GM12878 (cell line): ENCODE measurements around the gene ZNF417. TPM values are rescaled to one million over a fixed set of nuclear protein-coding genes. Genes with fewer than 3 reads are reported as not detected.

ENCODE experiments used
- BACH1 ChIP-seq: fragments of 450-650 bp; IDR thresholded peaks from 2 replicates; pipeline ENCODE4 v1.6.1; 2017; ENCODE audit warnings: mild to moderate bottlenecking, borderline replicate concordance
- BCL3 ChIP-seq: IDR thresholded peaks from 2 replicates; pipeline ENCODE4 v1.6.1; 2011; ENCODE audit warnings: borderline replicate concordance, low read depth, mild to moderate bottlenecking, moderate library complexity, low read length; ENCODE audit not compliant: insufficient read depth, poor library complexity, severe bottlenecking
- BMI1 ChIP-seq: fragments of 450-650 bp; IDR thresholded peaks from 2 replicates; pipeline ENCODE4 v1.6.1; 2016; ENCODE audit warnings: mild to moderate bottlenecking, moderate library complexity, borderline replicate concordance
- CBX3 ChIP-seq: fragments of 200-600 bp; sonication (generic); IDR thresholded peaks from 2 replicates; pipeline ENCODE4 v1.6.1; 2016; ENCODE audit warnings: low read depth, borderline replicate concordance
- CEBPZ ChIP-seq: fragments of 150-350 bp; IDR thresholded peaks from 2 replicates; pipeline ENCODE4 v1.6.1; 2016; ENCODE audit warnings: low read depth, low read length
- CREB1 ChIP-seq: IDR thresholded peaks from 2 replicates; pipeline ENCODE4 v1.6.1; 2012; ENCODE audit warnings: low read depth, mild to moderate bottlenecking, inconsistent platforms
- EED ChIP-seq: sonication (generic); IDR thresholded peaks from 2 replicates; pipeline ENCODE4 v1.6.1; 2016; ENCODE audit warnings: antibody characterized with exemption, low read depth
- EGR1 ChIP-seq, 2 experiments: IDR thresholded peaks; 1 replicate in 1 of 2; 2 replicates in 1 of 2; pipeline ENCODE4 v1.6.1; 2011 to 2012; ENCODE audit warnings: low read depth in 2 of 2, low read length in 2 of 2, borderline replicate concordance in 1 of 2, mild to moderate bottlenecking in 1 of 2, moderate library complexity in 1 of 2
- EZH2 ChIP-seq: IDR thresholded peaks from 2 replicates; pipeline ENCODE4 v1.6.1; 2012; ENCODE audit warnings: low read depth, mild to moderate bottlenecking, control low read depth, inconsistent platforms, low read length, borderline replicate concordance; ENCODE audit not compliant: control insufficient read depth
- FOS ChIP-seq: IDR thresholded peaks from 3 replicates; pipeline ENCODE4 v1.6.1; 2011; ENCODE audit warnings: borderline replicate concordance; ENCODE audit not compliant: insufficient read length; ENCODE audit errors: extremely low read depth
- HCFC1 ChIP-seq: fragments of 150-350 bp; IDR thresholded peaks from 2 replicates; pipeline ENCODE4 v1.6.1; 2014; ENCODE audit warnings: low read length
- IKZF2 ChIP-seq, 2 experiments: fragments of 450-650 bp; IDR thresholded peaks; 2 replicates each; pipeline ENCODE4 v1.6.1; 2017; ENCODE audit warnings: mild to moderate bottlenecking in 2 of 2, moderate library complexity in 2 of 2
- JUNB ChIP-seq: IDR thresholded peaks from 2 replicates; pipeline ENCODE4 v1.6.1; 2016; ENCODE audit warnings: antibody characterized with exemption, mild to moderate bottlenecking
- KDM1A ChIP-seq: fragments of 200-600 bp; sonication (generic); IDR thresholded peaks from 2 replicates; pipeline ENCODE4 v1.6.1; 2016; ENCODE audit warnings: borderline replicate concordance
- MEF2B ChIP-seq: fragments of 450-650 bp; IDR thresholded peaks from 2 replicates; pipeline ENCODE4 v1.6.1; 2018; ENCODE audit warnings: mild to moderate bottlenecking, moderate library complexity; ENCODE audit not compliant: partially characterized antibody, poor library complexity, severe bottlenecking
- MTA2 ChIP-seq: fragments of 450-650 bp; IDR thresholded peaks from 2 replicates; pipeline ENCODE4 v1.6.1; 2016; ENCODE audit warnings: low read depth, mild to moderate bottlenecking, moderate library complexity
- MXI1 ChIP-seq: fragments of 150-350 bp; IDR thresholded peaks from 2 replicates; pipeline ENCODE4 v1.6.1; 2011; ENCODE audit warnings: low read depth, mild to moderate bottlenecking, inconsistent platforms, low read length, improper control_type of control experiment
- NBN ChIP-seq: fragments of 450-650 bp; IDR thresholded peaks from 2 replicates; pipeline ENCODE4 v1.6.1; 2016
- NFXL1 ChIP-seq: fragments of 450-650 bp; IDR thresholded peaks from 2 replicates; pipeline ENCODE4 v1.6.1; 2017; ENCODE audit warnings: antibody characterized with exemption, mild to moderate bottlenecking, borderline replicate concordance
- POLR2AphosphoS5 ChIP-seq: IDR thresholded peaks from 2 replicates; pipeline ENCODE4 v1.6.1; 2011; ENCODE audit warnings: mild to moderate bottlenecking, low read length, inconsistent platforms
- RCOR1 ChIP-seq: conservative IDR thresholded peaks from 2 replicates; pipeline ENCODE4 v1.6.1; 2012; ENCODE audit warnings: low read depth, low read length, improper control_type of control experiment
- RELA ChIP-seq: fragments of 450-650 bp; IDR thresholded peaks from 2 replicates; pipeline ENCODE4 v1.8.0; 2014; ENCODE audit warnings: borderline replicate concordance; ENCODE audit not compliant: partially characterized antibody
- TAF1 ChIP-seq: IDR thresholded peaks from 2 replicates; pipeline ENCODE4 v1.6.1; 2011; ENCODE audit warnings: mild to moderate bottlenecking, low read depth, low read length, borderline replicate concordance
- TBL1XR1 ChIP-seq: IDR thresholded peaks from 2 replicates; pipeline ENCODE4 v1.6.1; 2012; ENCODE audit warnings: low read depth, low read length, improper control_type of control experiment
- USF2 ChIP-seq: IDR thresholded peaks from 2 replicates; pipeline ENCODE4 v1.6.1; 2011; ENCODE audit warnings: low read depth, low read length, improper control_type of control experiment, borderline replicate concordance
- ZBED1 ChIP-seq: IDR thresholded peaks from 2 replicates; pipeline ENCODE4 v1.6.1; 2016; ENCODE audit warnings: borderline replicate concordance
- ZNF217 ChIP-seq: fragments of 450-650 bp; IDR thresholded peaks from 2 replicates; pipeline ENCODE4 v1.6.1; 2017; ENCODE audit warnings: antibody characterized with exemption, mild to moderate bottlenecking
- ZNF274 ChIP-seq: IDR thresholded peaks from one replicate; pipeline ENCODE4 v1.8.0; 2011; ENCODE audit not compliant: insufficient read length, insufficient read depth
- polyA plus RNA-seq, 11 experiments: library from polyadenylated mRNA; depleted of rRNA in 4 of 11; unstranded in 6 of 11; stranded (reverse) in 5 of 11; fragments of >200 nt; fragmentation: Nextera tagmentation in 4 of 11; fragmentation: Illumina TruSeq in 1 of 11; extraction: Ambion mirVana in 4 of 11; extraction: Trizol in 1 of 11; gene quantifications; 1 replicate in 1 of 11; 2 replicates in 10 of 11; pipeline versions ENCODE4 v1.2.1 to v1.2.3, GENCODE V29; 2011 to 2016; ENCODE audit warnings: inconsistent platforms in 2 of 11, missing spikeins in 2 of 11, low read depth in 1 of 11
- total RNA-seq, 4 experiments: library from RNA; depleted of rRNA in 3 of 4; stranded (reverse); fragments of >200 nt in 3 of 4; fragmentation: Illumina TruSeq in 1 of 4; extraction: Trizol in 1 of 4; gene quantifications; 2 replicates each; pipeline versions ENCODE4 v1.2.1 to v1.2.3, GENCODE V29; 2013 to 2021

Gene ZNF417
- total and polyA plus RNA-seq, 10 of the 15 experiments (the other 5 are each of a cell fraction or from before 2014, with no cell fraction given) = 1.3 to 13.6 (median 6.5) TPM

GRCh38 chr19:57888560-57889231, 27.7 kb downstream of the ZNF417 start, which contains the start of gene ZNF814 (continued):
- TF ChIP-seq EZH2 = no peak
- no peak for TF ChIP-seq CEBPZ
- TF ChIP-seq BCL3 = no peak
- TF ChIP-seq MXI1 = peak; percentile 90
- TF ChIP-seq KDM1A = no peak
- TF ChIP-seq BMI1 = no peak
- no peak for TF ChIP-seq MEF2B
- TF ChIP-seq FOS = no peak
- TF ChIP-seq JUNB = no peak
- TF ChIP-seq ZNF217 = no peak
- TF ChIP-seq NBN = peak; percentile 75
- peak; percentile 85 for TF ChIP-seq CREB1
- TF ChIP-seq TBL1XR1 = peak; percentile 33; the same call in 1 of the 2 replicates
- no peak for TF ChIP-seq EGR1 (IDR thresholded peaks at IDR 0.05; ENCODE audit: borderline replicate concordance in 1 of 2, low read depth in 2 of 2, low read length in 2 of 2)
- TF ChIP-seq ZNF274 = no peak
- peak; percentile 85 for TF ChIP-seq HCFC1
- TF ChIP-seq RCOR1 = no peak
- TF ChIP-seq RELA = peak; percentile 38
- TF ChIP-seq TAF1 = peak; percentile 77
- TF ChIP-seq EED = no peak
- TF ChIP-seq ZBED1 = no peak
- TF ChIP-seq NFXL1 = no peak
- peak; percentile 73 for TF ChIP-seq USF2
- TF ChIP-seq CBX3 = no peak
- TF ChIP-seq BACH1 = no peak
- TF ChIP-seq IKZF2 (IDR thresholded peaks at IDR 0.05) = 0 out of 4 replicates have a peak, but pooled peaks of 1 of the 2 experiments have one; percentile 7
- TF ChIP-seq POLR2AphosphoS5 = peak; percentile 92
- no peak for TF ChIP-seq MTA2
